Ishikawa (cell line): ENCODE data around the gene NR3C2.

ENCODE experiments used
- RAD21 ChIP-seq: IDR thresholded peaks from 2 replicates; pipeline ENCODE4 v1.6.1; 2012; ENCODE audit warnings: low read depth
- TF ChIP-seq, protein P1 (sequence below): IDR thresholded peaks from 2 replicates; pipeline ENCODE4 v1.6.1; 2012

DNA sequence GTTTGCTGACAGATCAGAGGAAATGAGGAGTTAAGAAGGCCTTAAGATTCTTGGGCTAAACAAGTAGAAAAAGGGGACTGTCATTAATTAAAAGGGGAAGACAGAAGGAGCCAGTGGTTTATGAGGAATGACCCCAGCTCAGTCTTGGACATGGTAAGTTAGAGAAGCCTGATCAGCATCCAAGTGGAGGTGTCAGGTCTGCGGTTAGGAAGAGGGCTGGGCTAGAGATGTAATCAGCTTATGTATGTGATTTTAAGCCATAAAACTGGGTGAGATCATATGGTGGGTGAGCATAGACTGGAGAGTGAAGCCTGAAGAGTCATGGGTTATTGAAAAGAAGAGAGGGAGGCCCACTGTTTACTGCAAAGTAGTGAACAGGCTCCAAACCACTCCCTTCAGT, 246.1 kb downstream of the NR3C2 start:
- TF ChIP-seq, protein P1, sequence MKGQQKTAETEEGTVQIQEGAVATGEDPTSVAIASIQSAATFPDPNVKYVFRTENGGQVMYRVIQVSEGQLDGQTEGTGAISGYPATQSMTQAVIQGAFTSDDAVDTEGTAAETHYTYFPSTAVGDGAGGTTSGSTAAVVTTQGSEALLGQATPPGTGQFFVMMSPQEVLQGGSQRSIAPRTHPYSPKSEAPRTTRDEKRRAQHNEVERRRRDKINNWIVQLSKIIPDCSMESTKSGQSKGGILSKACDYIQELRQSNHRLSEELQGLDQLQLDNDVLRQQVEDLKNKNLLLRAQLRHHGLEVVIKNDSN, result no peak
- no peak for TF ChIP-seq RAD21
